ENCODE data around the gene COL13A1. TPM values are rescaled to one million over a fixed set of nuclear protein-coding genes. Genes with fewer than 3 reads are reported as not detected.

Gene COL13A1
- total and polyA plus RNA-seq, 2 experiments from 2014 or later: 57.2 to 150 TPM

DNA sequence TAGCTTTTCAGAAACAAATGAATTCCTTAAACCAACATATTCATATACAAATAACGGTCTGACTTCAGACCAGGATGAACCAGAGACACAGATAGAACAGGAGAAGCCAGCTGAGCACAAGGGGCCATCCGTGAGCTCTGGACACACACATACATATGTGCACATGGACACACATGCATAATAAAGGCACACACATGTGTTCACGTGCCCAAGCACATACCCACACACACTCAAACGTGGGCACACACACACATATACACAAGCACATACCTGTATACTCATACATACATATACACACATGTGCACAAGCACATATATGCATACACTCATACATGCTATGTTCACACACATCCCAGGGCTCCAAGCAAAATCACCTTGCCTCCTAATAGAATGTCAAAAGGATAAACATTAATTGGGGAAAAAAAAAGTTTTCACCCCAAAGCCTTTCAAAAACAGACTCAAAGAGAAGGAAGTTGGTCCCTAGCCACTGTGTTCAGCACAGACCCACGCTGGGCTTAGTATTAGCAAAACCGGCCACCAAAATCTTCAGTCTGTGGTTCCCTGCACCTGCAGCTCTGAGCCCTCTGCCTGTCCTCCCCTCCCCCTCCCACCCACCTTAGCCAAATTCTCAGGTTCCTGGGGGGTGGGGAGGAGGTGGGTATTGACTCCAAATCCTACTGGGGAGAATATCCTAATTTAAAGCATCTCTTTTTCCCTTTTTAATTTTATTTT is 150.5 kb downstream of the COL13A1 start:
- no peak for TF ChIP-seq CTCF (IDR thresholded peaks at IDR 0.05; ENCODE audit: low read depth, low read length)
- no peak overlapping the region for H3K27ac ChIP-seq
- no peaks in the 10 kb centered on the region for H3K4me1 ChIP-seq (ENCODE audit: low read depth)
- no peaks in the 10 kb centered on the region for H3K27me3 ChIP-seq
- H3K9me3 ChIP-seq (ENCODE audit: low read depth): no peaks in the 10 kb centered on the region
- no peak for DNase-seq (ENCODE audit: low read depth in 1 of 2, low spot score in 1 of 2)
- peaks cover 7% of the 10 kb centered on the region for H3K36me3 ChIP-seq
- H3K4me3 ChIP-seq: no peak overlapping the region

GRCh38 chr10:69952821-69953221 is 151.1 kb downstream of the COL13A1 start:
- Histone ChIP-seq H3K9me3 (ENCODE audit: low read depth) (no peaks in the 10 kb centered on the region), H3K4me1 (ENCODE audit: low read depth) (no peaks in the 10 kb centered on the region), H3K27me3 (no peaks in the 10 kb centered on the region), H3K27ac (no peak overlapping the region), H3K4me3 (no peak overlapping the region), H3K36me3 (peaks cover 1% of the 10 kb centered on the region)
- no peak for DNase-seq (ENCODE audit: low read depth in 1 of 2, low spot score in 1 of 2)
- no peak for TF ChIP-seq CTCF (IDR thresholded peaks at IDR 0.05; ENCODE audit: low read depth, low read length)

- Histone ChIP-seq H3K27ac (no peak overlapping the region), H3K4me3 (no peak overlapping the region), H3K4me1 (ENCODE audit: low read depth) (no peaks in the 10 kb centered on the region), H3K27me3 (no peaks in the 10 kb centered on the region), H3K9me3 (ENCODE audit: low read depth) (no peaks in the 10 kb centered on the region), H3K36me3 (no peaks in the 10 kb centered on the region)
- no peak for TF ChIP-seq CTCF (IDR thresholded peaks at IDR 0.05; ENCODE audit: low read depth, low read length)
- DNase-seq (ENCODE audit: low read depth in 1 of 2, low spot score in 1 of 2): no peak
Observed at GRCh38 chr10:69953851-69954250, 152.1 kb downstream of the COL13A1 start.

- no peak for DNase-seq (ENCODE audit: low read depth in 1 of 2, low spot score in 1 of 2)
- Histone ChIP-seq H3K36me3 (no peaks in the 10 kb centered on the region), H3K4me3 (no peak overlapping the region), H3K9me3 (ENCODE audit: low read depth) (no peaks in the 10 kb centered on the region), H3K27ac (no peak overlapping the region), H3K27me3 (no peaks in the 10 kb centered on the region), H3K4me1 (ENCODE audit: low read depth) (no peaks in the 10 kb centered on the region)
- TF ChIP-seq CTCF (IDR thresholded peaks at IDR 0.05; ENCODE audit: low read depth, low read length): no peak
Observed at GRCh38 chr10:69955211-69955805, 153.6 kb downstream of the COL13A1 start.

- Histone ChIP-seq H3K27ac (no peak overlapping the region), H3K9me3 (ENCODE audit: low read depth) (no peaks in the 10 kb centered on the region), H3K4me1 (ENCODE audit: low read depth) (no peaks in the 10 kb centered on the region), H3K4me3 (no peak overlapping the region), H3K36me3 (no peaks in the 10 kb centered on the region), H3K27me3 (no peaks in the 10 kb centered on the region)
- no peak for DNase-seq (ENCODE audit: low read depth in 1 of 2, low spot score in 1 of 2)
- no peak for TF ChIP-seq CTCF (IDR thresholded peaks at IDR 0.05; ENCODE audit: low read depth, low read length)
Observed at GRCh38 chr10:69955897-69956740, 154.4 kb downstream of the COL13A1 start.
